Common myeloid progenitor, CD34-positive (primary cell): Measurements from ENCODE around the gene CDH23.

Experiments
- CTCF ChIA-PET: fragments of 350-600 bp; sonication (Branson Sonifier 250); formaldehyde crosslinking; loops from one replicate; lab custom pipeline; 2021; ENCODE audit warnings: antibody characterized with exemption; lab: Charles Lee
- POLR2A ChIA-PET: fragments of 350-600 bp; sonication (Branson Sonifier 250); formaldehyde crosslinking; loops from one replicate; lab custom pipeline; 2021; ENCODE audit warnings: antibody characterized with exemption; lab: Charles Lee
- DNase-seq, 3 donors: peaks; one replicate each; pipeline versions ENCODE4 v3.0.0 to v3.0.0-alpha.2; 2013
- H3K27ac ChIP-seq, 2 experiments: 1 replicate in 1 of 2; 2 replicates in 1 of 2; pipeline ENCODE4 v1.7.0; 2013; ENCODE audit warnings: inconsistent platforms in 2 of 2, low read length in 2 of 2, mild to moderate bottlenecking in 2 of 2, low read depth in 1 of 2, moderate library complexity in 1 of 2; ENCODE audit not compliant: severe bottlenecking in 2 of 2, insufficient read depth in 1 of 2, poor library complexity in 1 of 2
- H3K27me3 ChIP-seq, 5 experiments: replicated peaks in 2 of 5; 1 replicate in 3 of 5; 2 replicates in 2 of 5; pipeline versions ENCODE4 v1.6.1 to v1.7.0; 2013; ENCODE audit warnings: low read length in 4 of 5, mild to moderate bottlenecking in 2 of 5, moderate library complexity in 2 of 5, inconsistent platforms in 1 of 5; ENCODE audit not compliant: insufficient read depth in 5 of 5, control insufficient read depth in 4 of 5
- H3K36me3 ChIP-seq, 4 experiments: 1 replicate in 2 of 4; 2 replicates in 2 of 4; pipeline versions ENCODE4 v1.6.1 to v1.7.0; 2013; ENCODE audit warnings: low read length in 3 of 4, control low read depth in 1 of 4, mild to moderate bottlenecking in 1 of 4; ENCODE audit not compliant: control insufficient read depth in 4 of 4, insufficient read depth in 4 of 4
- H3K4me1 ChIP-seq, 4 experiments: 1 replicate in 3 of 4; 2 replicates in 1 of 4; pipeline versions ENCODE4 v1.6.1 to v1.7.1; 2013; ENCODE audit warnings: low read length in 3 of 4, mild to moderate bottlenecking in 3 of 4, control low read depth in 1 of 4, inconsistent platforms in 1 of 4, moderate library complexity in 1 of 4; ENCODE audit not compliant: control insufficient read depth in 4 of 4, insufficient read depth in 4 of 4; ENCODE audit errors: control extremely low read depth in 1 of 4
- H3K4me3 ChIP-seq, 7 experiments: 1 replicate in 4 of 7; 2 replicates in 3 of 7; pipeline versions ENCODE4 v1.5.1 to v1.7.0; 2013; ENCODE audit warnings: mild to moderate bottlenecking in 7 of 7, low read length in 6 of 7, moderate library complexity in 6 of 7, inconsistent platforms in 2 of 7, low read depth in 2 of 7, control low read depth in 1 of 7; ENCODE audit not compliant: insufficient read depth in 4 of 7, control insufficient read depth in 1 of 7; ENCODE audit errors: extremely low read depth in 1 of 7
- H3K9me3 ChIP-seq, 5 experiments: 1 replicate in 4 of 5; 2 replicates in 1 of 5; pipeline versions ENCODE4 v1.6.1 to v1.7.1; 2013; ENCODE audit warnings: low read length in 4 of 5, mild to moderate bottlenecking in 2 of 5, inconsistent platforms in 1 of 5, low read depth in 1 of 5, moderate library complexity in 1 of 5; ENCODE audit not compliant: control insufficient read depth in 4 of 5, insufficient read depth in 2 of 5; ENCODE audit errors: control extremely low read depth in 1 of 5
- WGBS: methylation state at CpG from one replicate; pipeline ENCODE4 v1.1.5; 2013; ENCODE audit not compliant: insufficient coverage; 5-methylcytosine and 5-hydroxymethylcytosine counted together

Gene CDH23

DNA sequence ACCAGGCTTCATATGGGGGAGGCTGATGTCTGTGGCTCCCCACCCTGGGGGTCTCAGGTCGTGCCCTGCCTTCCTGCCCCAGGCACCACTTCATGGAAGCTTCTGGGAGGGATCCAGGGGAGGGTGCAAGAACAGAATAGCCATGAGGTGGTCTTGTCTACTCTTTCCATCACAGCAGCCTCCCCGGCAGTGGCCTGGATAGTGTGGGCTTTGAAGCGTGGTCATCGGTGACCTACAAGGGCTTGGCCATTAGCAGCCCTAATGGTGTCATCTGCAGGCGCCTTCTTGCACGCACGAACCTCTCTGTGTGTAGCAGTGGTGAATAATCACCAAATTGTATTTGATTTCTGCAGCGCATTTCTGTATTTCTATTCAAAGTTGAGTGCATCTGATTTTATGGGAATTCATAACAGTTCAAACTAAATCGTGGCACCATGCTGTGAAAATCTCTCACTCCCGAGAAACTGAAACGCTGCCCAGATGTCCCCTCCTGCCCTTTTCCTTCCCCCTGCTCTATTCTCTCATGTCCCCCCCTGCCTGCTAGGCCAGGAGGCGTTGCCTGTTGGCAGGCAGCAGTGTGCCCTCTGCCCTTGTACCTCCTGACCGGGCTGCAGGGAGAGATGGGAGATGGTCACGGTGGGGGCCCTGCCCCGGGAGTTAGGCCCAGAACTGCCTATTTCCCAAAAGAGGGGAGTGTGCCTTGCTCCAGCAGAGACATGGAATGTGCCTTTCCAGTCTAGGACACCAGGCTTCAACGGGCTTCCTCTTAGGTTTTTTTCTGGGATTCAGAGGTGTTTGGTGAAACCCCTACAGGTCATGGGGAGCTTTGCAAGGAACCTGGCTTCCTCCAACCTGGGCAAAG, 34.8 kb downstream of the CDH23 start:
- H3K36me3 ChIP-seq = no peaks in the 10 kb centered on the region
- no peaks in the 10 kb centered on the region for H3K4me1 ChIP-seq
- CTCF ChIA-PET = interaction anchor here (3.7 kb wide), 1 partner anchor 13 kb away, joined by 15 read pairs; no protein-coding TSS in a partner anchor
- H3K27ac ChIP-seq = no peak overlapping the region
- no peaks in the 10 kb centered on the region for H3K9me3 ChIP-seq
- no peak overlapping the region for H3K4me3 ChIP-seq
- WGBS = 94% methylated on average over 13 of the region's 16 CpGs
- POLR2A ChIA-PET = no interaction called here
- H3K27me3 ChIP-seq = no peaks in the 10 kb centered on the region
- DNase-seq = no peak

DNA sequence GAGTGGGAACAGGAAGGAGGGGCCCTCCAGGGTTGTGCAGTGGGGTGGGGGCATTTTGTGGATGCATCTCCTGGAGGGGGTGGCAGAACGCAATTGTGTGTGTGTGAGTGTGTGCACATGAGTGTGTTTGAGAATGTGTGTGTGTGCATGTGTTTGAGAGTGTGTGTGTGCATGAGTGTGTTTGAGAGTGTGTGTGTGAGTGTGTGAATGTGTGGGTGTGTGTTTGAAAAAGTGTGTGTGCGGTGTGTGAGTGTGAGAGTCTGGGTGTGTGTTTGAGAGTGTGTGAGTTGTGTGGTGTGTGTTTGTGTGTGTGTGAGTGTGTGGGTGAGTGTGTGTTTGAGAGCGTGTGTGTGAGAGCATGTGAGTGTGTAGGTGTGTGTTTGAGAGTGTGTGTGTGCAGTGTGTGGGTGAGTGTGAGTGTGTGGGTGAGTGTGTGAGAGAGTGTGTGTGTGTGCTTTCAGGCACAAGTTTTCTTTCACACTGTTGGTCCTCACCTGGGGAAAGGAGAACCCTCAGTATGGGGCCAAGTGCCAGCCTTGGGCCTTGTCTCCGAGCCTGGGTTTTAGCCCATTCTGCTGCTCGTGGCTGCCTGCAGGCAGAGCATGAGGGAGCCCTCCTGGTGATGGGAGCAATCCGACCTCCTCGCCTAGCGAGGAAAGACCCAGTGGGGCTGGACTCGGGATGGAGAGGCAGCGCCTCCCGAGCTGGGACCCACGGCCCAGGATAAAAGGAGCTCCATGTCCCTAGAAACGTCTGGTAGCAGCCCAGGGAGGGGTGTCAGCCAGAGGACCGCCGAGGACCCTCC, 35.6 kb downstream of the CDH23 start:
- H3K27ac ChIP-seq = no peak overlapping the region
- no peak overlapping the region for H3K4me3 ChIP-seq
- H3K9me3 ChIP-seq = no peaks in the 10 kb centered on the region
- ChIA-PET CTCF (no interaction called here), POLR2A (no interaction called here)
- no peaks in the 10 kb centered on the region for H3K4me1 ChIP-seq
- no peaks in the 10 kb centered on the region for H3K27me3 ChIP-seq
- 84% methylated on average over 13 of the region's 15 CpGs for WGBS
- DNase-seq = no peak
- no peaks in the 10 kb centered on the region for H3K36me3 ChIP-seq

DNA sequence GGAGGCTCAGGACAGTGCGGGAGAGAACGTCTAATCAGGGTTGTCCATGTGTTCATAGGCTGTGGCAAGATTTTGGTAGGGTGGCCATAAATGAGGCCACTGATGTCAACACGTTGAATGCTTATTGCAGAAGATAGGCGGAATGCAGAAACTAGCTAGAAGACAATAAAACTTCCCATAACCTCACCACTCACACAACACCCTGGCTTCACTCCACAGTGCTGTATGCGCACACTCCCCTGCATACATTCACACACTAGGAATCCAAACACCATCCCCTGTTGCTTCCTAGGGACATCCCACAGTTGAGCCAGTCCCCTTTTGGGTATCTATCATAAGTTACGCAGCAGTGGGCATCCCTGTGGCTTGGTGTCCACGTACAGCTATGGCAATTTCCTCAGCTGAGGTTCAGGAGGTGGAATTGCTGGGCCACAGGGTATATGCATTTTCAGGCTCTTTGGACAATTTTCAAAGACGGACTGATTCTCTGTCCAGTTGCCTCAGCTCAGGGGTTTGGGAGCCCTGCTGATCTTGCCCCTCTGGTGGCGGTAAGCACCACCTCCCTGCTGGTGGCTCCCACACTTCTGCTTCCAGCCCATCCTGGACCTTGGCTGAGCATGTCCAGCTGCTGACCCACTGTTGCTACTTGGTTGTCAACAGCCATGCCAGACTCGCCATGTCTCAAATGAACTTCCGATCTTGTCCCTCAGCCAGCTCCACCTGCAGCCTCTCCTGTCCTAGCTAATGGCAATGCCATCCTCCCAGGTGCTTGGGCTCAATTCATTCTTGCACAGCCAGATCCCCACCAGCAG, 36.4 kb downstream of the CDH23 start:
- no peaks in the 10 kb centered on the region for H3K9me3 ChIP-seq
- DNase-seq = no peak
- no peaks in the 10 kb centered on the region for H3K36me3 ChIP-seq
- no peak overlapping the region for H3K27ac ChIP-seq
- H3K4me1 ChIP-seq = no peaks in the 10 kb centered on the region
- POLR2A ChIA-PET = no interaction called here
- CTCF ChIA-PET = no interaction called here
- H3K27me3 ChIP-seq = no peaks in the 10 kb centered on the region
- WGBS = 91% methylated on average over 11 of the region's 11 CpGs
- H3K4me3 ChIP-seq = no peak overlapping the region

DNA sequence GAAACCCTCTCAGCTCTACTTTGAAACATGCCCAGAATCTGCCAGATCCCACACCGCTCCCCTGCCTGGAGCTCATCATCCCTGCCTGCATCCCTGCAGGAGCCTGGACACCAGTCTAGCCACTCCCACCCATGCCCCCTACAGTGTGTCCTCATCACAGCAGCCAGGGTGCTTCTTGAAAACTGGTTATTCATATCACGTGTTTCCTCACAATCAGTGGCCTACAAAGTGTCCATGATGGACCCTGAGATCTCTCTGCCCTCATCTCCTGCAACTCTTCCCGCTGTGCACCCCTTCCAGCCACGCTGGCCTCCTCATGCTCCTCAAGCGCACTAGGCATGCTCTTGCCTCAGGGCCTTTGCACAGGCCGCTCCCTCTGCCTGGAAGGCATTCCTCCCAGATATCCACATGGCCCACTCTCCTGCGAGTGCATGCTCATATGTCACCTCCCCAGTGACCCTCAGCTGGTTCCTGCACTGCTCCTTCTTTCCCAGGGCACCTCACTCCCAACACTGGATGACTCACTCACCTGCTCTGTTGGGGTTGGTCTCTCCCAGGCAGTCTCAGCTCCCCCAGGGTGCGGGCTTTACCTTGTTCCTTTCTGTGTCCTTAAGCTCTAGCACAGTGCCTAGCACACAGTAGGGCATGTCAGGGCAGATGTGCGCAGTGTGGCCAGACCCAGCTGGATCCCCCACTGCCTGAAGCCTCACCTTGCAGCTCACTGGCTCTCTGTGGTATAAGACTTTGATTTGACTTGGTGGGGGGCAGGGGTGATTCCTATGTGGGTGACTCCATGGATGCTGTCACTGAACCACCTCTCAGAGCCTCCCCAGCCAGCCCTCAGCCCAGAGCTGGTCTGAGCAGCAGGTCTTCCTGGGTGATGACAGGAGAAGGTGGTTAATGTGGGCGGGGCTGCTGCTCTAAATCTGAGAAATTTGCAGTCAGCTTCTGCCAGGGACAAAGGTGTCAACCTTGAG, 37.3 kb downstream of the CDH23 start:
- H3K36me3 ChIP-seq = no peaks in the 10 kb centered on the region
- no peak overlapping the region for H3K27ac ChIP-seq
- no peak for DNase-seq
- WGBS = 97% methylated on average over 10 of the region's 10 CpGs
- H3K4me1 ChIP-seq = no peaks in the 10 kb centered on the region
- no peaks in the 10 kb centered on the region for H3K27me3 ChIP-seq
- POLR2A ChIA-PET = no interaction called here
- CTCF ChIA-PET = interaction anchor here (1.1 to 1.6 kb wide), 2 partner anchors 35 to 136 kb away, joined by 3 to 4 read pairs; no protein-coding TSS in a partner anchor
- H3K4me3 ChIP-seq = no peak overlapping the region
- H3K9me3 ChIP-seq = no peaks in the 10 kb centered on the region

DNA sequence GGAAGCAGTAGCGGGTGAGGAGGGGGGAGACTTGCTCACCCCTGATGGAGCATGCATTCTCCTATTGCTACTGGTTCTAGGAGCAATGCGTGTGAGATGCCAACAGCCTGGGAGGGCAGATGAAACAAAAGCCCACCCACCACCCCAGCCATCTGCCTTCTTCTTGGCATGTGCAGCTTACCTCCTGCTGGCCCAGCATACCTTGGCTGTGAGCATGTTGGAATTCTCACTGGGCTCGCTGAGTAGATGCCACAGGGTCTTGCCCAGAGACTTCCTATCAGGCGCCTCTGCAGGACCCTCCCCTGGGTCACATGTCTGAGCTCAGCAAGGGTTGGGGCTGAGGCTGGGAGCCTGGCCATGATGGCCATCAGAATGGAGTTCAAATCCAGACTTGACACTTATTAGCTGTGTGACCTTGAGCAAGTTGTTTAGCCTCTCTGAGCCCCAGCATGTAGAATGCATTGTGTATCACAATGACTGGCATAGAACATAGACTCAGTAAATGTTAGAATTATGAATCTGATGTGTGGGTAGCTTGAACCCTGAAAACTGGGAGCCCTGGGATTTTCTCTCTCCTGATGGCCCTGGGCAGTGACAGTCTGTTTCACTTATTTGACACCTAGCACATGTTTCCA, 38.2 kb downstream of the CDH23 start:
- Histone ChIP-seq H3K9me3 (no peaks in the 10 kb centered on the region), H3K27me3 (no peaks in the 10 kb centered on the region), H3K4me3 (no peak overlapping the region), H3K36me3 (no peaks in the 10 kb centered on the region), H3K4me1 (no peaks in the 10 kb centered on the region), H3K27ac (no peak overlapping the region)
- 98% methylated on average over 4 of the region's 4 CpGs for whole genome bisulfite sequencing
- ChIA-PET POLR2A (no interaction called here), CTCF (interaction anchor here (1.1 to 1.6 kb wide), 2 partner anchors 36 to 135 kb away, joined by 3 to 4 read pairs; no protein-coding TSS in a partner anchor)
- DNase-seq = no peak
